ENCODE measurements around the gene TRIM24. TPM values are rescaled to one million over a fixed set of nuclear protein-coding genes. Genes with fewer than 3 reads are reported as not detected.

Gene TRIM24
- total RNA-seq, 2 donors from 2014 or later = 14.2 to 16.4 TPM

DNA sequence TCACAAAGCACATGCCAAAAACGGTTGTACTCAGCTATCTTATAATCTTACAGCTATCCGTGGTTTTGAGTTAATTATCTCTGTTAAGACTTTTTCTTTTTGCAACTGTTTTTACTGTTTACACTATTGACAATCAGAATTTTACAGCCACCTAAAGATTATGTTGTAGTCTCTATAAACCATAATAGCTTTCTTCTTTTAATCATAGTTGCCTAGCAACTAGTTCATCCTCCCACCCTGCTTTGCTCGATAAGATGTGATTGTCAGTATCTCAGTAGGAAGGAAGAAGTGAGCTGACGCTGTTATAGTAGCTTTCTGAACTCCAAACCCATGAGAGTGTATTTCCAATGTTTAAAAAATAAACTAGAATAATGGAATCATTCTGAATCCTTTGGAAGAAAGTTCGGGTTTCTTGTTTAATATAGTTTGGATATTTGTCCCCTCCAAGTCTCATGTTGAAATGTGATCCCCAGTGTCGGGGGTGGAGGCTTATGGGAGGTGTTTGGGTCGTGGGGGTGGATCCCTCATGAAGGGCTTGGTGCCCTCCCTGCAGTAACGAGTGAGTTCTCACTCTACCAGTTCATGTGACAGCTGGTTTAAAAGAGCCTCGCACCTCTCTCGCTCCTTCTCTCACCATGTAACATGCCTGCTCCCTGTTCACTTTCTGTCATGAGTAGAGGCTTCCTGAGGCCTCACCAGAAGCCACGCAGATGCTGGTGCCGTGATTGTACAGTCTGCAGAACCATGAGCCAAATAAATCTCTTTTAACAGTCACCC, 173.0 kb downstream of the TRIM24 start:
- Histone ChIP-seq H3K27me3 (no peaks in the 10 kb centered on the region), H3K9me3 (no peaks in the 10 kb centered on the region), H3K4me1 (no peaks in the 10 kb centered on the region), H3K27ac (no peak overlapping the region), H3K36me3 (no peaks in the 10 kb centered on the region), H3K4me3 (no peak overlapping the region)
- DNase-seq (ENCODE audit: low spot score) = no peak
- TF ChIP-seq, protein P1, sequence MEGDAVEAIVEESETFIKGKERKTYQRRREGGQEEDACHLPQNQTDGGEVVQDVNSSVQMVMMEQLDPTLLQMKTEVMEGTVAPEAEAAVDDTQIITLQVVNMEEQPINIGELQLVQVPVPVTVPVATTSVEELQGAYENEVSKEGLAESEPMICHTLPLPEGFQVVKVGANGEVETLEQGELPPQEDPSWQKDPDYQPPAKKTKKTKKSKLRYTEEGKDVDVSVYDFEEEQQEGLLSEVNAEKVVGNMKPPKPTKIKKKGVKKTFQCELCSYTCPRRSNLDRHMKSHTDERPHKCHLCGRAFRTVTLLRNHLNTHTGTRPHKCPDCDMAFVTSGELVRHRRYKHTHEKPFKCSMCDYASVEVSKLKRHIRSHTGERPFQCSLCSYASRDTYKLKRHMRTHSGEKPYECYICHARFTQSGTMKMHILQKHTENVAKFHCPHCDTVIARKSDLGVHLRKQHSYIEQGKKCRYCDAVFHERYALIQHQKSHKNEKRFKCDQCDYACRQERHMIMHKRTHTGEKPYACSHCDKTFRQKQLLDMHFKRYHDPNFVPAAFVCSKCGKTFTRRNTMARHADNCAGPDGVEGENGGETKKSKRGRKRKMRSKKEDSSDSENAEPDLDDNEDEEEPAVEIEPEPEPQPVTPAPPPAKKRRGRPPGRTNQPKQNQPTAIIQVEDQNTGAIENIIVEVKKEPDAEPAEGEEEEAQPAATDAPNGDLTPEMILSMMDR (IDR thresholded peaks at IDR 0.05) = no peak

Other genes starting within 250 kb of the TRIM24 start
- gene SVOPL, start 241.1 kb downstream of the TRIM24 start, total RNA-seq = not detected